ENCODE results near the gene CRABP1.

The CRABP1 gene

GRCh38 chr15:78323693-78324092 is 16.5 kb upstream of the CRABP1 start:
- no peak for TF ChIP-seq POLR2A (IDR thresholded peaks at IDR 0.05; ENCODE audit: low read depth, low read length)
- TF ChIP-seq SPI1 (IDR thresholded peaks at IDR 0.05; ENCODE audit: low read depth, low read length), result no peak
- no peak for TF ChIP-seq POLR2AphosphoS5 (IDR thresholded peaks at IDR 0.05; ENCODE audit: low read depth, low read length)
- DNase-seq (ENCODE audit: insufficient read length, low spot score) (no peak), FAIRE-seq (no peak)

GRCh38 chr15:78324144-78324543 is 16.0 kb upstream of the CRABP1 start:
- DNase-seq (ENCODE audit: insufficient read length, low spot score), result no peak
- no peak for FAIRE-seq
- TF ChIP-seq POU2F2 (IDR thresholded peaks at IDR 0.05; ENCODE audit: low read depth, low read length) (no peak), PAX5 (IDR thresholded peaks at IDR 0.05; ENCODE audit: insufficient read depth, low read length, severe bottlenecking) (no peak), POLR2A (IDR thresholded peaks at IDR 0.05; ENCODE audit: low read depth, low read length) (no peak), TAF1 (IDR thresholded peaks at IDR 0.05; ENCODE audit: low read depth, low read length) (no peak), SPI1 (IDR thresholded peaks at IDR 0.05; ENCODE audit: low read depth, low read length) (no peak), POLR2AphosphoS5 (IDR thresholded peaks at IDR 0.05; ENCODE audit: low read depth, low read length) (no peak)

- peak; percentile 9 for FAIRE-seq
- DNase-seq (ENCODE audit: insufficient read length, low spot score), result no peak
- TF ChIP-seq SPI1 (IDR thresholded peaks at IDR 0.05; ENCODE audit: low read depth, low read length), result no peak
- no peak for TF ChIP-seq POLR2A (IDR thresholded peaks at IDR 0.05; ENCODE audit: low read depth, low read length)
- TF ChIP-seq POLR2AphosphoS5 (IDR thresholded peaks at IDR 0.05; ENCODE audit: low read depth, low read length), result no peak
- no peak for TF ChIP-seq POU2F2 (IDR thresholded peaks at IDR 0.05; ENCODE audit: low read depth, low read length)
- TF ChIP-seq TAF1 (IDR thresholded peaks at IDR 0.05; ENCODE audit: low read depth, low read length), result no peak
- TF ChIP-seq PAX5 (IDR thresholded peaks at IDR 0.05; ENCODE audit: insufficient read depth, low read length, severe bottlenecking), result no peak
These were observed 14.9 kb upstream of the CRABP1 start for GRCh38 chr15:78325092-78325843.

- FAIRE-seq, result no peak
- no peak for TF ChIP-seq POLR2A (IDR thresholded peaks at IDR 0.05; ENCODE audit: low read depth, low read length)
- TF ChIP-seq SPI1 (IDR thresholded peaks at IDR 0.05; ENCODE audit: low read depth, low read length), result no peak
- no peak for TF ChIP-seq POU2F2 (IDR thresholded peaks at IDR 0.05; ENCODE audit: low read depth, low read length)
- TF ChIP-seq POLR2AphosphoS5 (IDR thresholded peaks at IDR 0.05; ENCODE audit: low read depth, low read length), result no peak
- no peak for TF ChIP-seq TAF1 (IDR thresholded peaks at IDR 0.05; ENCODE audit: low read depth, low read length)
- TF ChIP-seq PAX5 (IDR thresholded peaks at IDR 0.05; ENCODE audit: insufficient read depth, low read length, severe bottlenecking), result no peak
- DNase-seq (ENCODE audit: insufficient read length, low spot score), result no peak
These were observed 12.7 kb upstream of the CRABP1 start for GRCh38 chr15:78327466-78327865.

GRCh38 chr15:78329625-78330024 is 10.5 kb upstream of the CRABP1 start:
- TF ChIP-seq TAF1 (IDR thresholded peaks at IDR 0.05; ENCODE audit: low read depth, low read length), result no peak
- TF ChIP-seq POLR2A (IDR thresholded peaks at IDR 0.05; ENCODE audit: low read depth, low read length), result no peak
- no peak for TF ChIP-seq POLR2AphosphoS5 (IDR thresholded peaks at IDR 0.05; ENCODE audit: low read depth, low read length)
- TF ChIP-seq SPI1 (IDR thresholded peaks at IDR 0.05; ENCODE audit: low read depth, low read length), result no peak
- no peak for TF ChIP-seq POU2F2 (IDR thresholded peaks at IDR 0.05; ENCODE audit: low read depth, low read length)
- TF ChIP-seq PAX5 (IDR thresholded peaks at IDR 0.05; ENCODE audit: insufficient read depth, low read length, severe bottlenecking), result no peak
- no peak for FAIRE-seq
- no peak for DNase-seq (ENCODE audit: insufficient read length, low spot score)

GRCh38 chr15:78334845-78335244 is 5.3 kb upstream of the CRABP1 start:
- DNase-seq (ENCODE audit: insufficient read length, low spot score), result no peak
- no peak for FAIRE-seq
- no peak for TF ChIP-seq POU2F2 (IDR thresholded peaks at IDR 0.05; ENCODE audit: low read depth, low read length)
- no peak for TF ChIP-seq POLR2AphosphoS5 (IDR thresholded peaks at IDR 0.05; ENCODE audit: low read depth, low read length)
- no peak for TF ChIP-seq SPI1 (IDR thresholded peaks at IDR 0.05; ENCODE audit: low read depth, low read length)
- no peak for TF ChIP-seq POLR2A (IDR thresholded peaks at IDR 0.05; ENCODE audit: low read depth, low read length)
- no peak for TF ChIP-seq PAX5 (IDR thresholded peaks at IDR 0.05; ENCODE audit: insufficient read depth, low read length, severe bottlenecking)
- TF ChIP-seq TAF1 (IDR thresholded peaks at IDR 0.05; ENCODE audit: low read depth, low read length), result no peak

- TF ChIP-seq TAF1 (IDR thresholded peaks at IDR 0.05; ENCODE audit: low read depth, low read length), result no peak
- no peak for TF ChIP-seq POU2F2 (IDR thresholded peaks at IDR 0.05; ENCODE audit: low read depth, low read length)
- no peak for TF ChIP-seq PAX5 (IDR thresholded peaks at IDR 0.05; ENCODE audit: insufficient read depth, low read length, severe bottlenecking)
- TF ChIP-seq POLR2A (IDR thresholded peaks at IDR 0.05; ENCODE audit: low read depth, low read length), result no peak
- no peak for TF ChIP-seq SPI1 (IDR thresholded peaks at IDR 0.05; ENCODE audit: low read depth, low read length)
- no peak for TF ChIP-seq POLR2AphosphoS5 (IDR thresholded peaks at IDR 0.05; ENCODE audit: low read depth, low read length)
- DNase-seq (ENCODE audit: insufficient read length, low spot score) (no peak), FAIRE-seq (no peak)
These were observed 4.2 kb upstream of the CRABP1 start for GRCh38 chr15:78335985-78336384.

GRCh38 chr15:78338781-78339180 is 1.4 kb upstream of the CRABP1 start:
- TF ChIP-seq POU2F2 (IDR thresholded peaks at IDR 0.05; ENCODE audit: low read depth, low read length) (no peak), POLR2A (IDR thresholded peaks at IDR 0.05; ENCODE audit: low read depth, low read length) (no peak), SPI1 (IDR thresholded peaks at IDR 0.05; ENCODE audit: low read depth, low read length) (no peak), PAX5 (IDR thresholded peaks at IDR 0.05; ENCODE audit: insufficient read depth, low read length, severe bottlenecking) (no peak), TAF1 (IDR thresholded peaks at IDR 0.05; ENCODE audit: low read depth, low read length) (no peak), POLR2AphosphoS5 (IDR thresholded peaks at IDR 0.05; ENCODE audit: low read depth, low read length) (no peak)
- FAIRE-seq, result no peak
- DNase-seq (ENCODE audit: insufficient read length, low spot score), result no peak

- TF ChIP-seq PAX5 (IDR thresholded peaks at IDR 0.05; ENCODE audit: insufficient read depth, low read length, severe bottlenecking) (no peak), POLR2AphosphoS5 (IDR thresholded peaks at IDR 0.05; ENCODE audit: low read depth, low read length) (no peak), TAF1 (IDR thresholded peaks at IDR 0.05; ENCODE audit: low read depth, low read length) (no peak), POLR2A (IDR thresholded peaks at IDR 0.05; ENCODE audit: low read depth, low read length) (no peak), POU2F2 (IDR thresholded peaks at IDR 0.05; ENCODE audit: low read depth, low read length) (no peak)
- DNase-seq (ENCODE audit: insufficient read length, low spot score) (no peak), FAIRE-seq (no peak)
These were observed 594 bp upstream of the CRABP1 start for GRCh38 chr15:78339559-78339958.

Measured in GM12891 (cell line).